Right lung (tissue), 10 donors: ENCODE data around the gene CCDC181. TPM values are rescaled to one million over a fixed set of nuclear protein-coding genes. Genes with fewer than 3 reads are reported as not detected.
"Not testable (repeated sequence)": the region's sequence is repeated elsewhere in the genome, so short reads cannot be mapped to it uniquely, and the experiment has no call there.

Experiments
- DNase-seq, 2 donors: peaks; one replicate each; pipeline ENCODE4 v3.0.0-alpha.2; 2013
- long read RNA-seq, 8 donors: transcript quantifications; one replicate each; lab custom pipeline, GENCODE V29; 2026
- polyA plus RNA-seq, 5 donors: library from polyadenylated mRNA; unstranded; fragments of 120-200 nt; gene quantifications; one replicate each; pipeline versions ENCODE4 v1.2.1 to v1.2.3, GENCODE V29; 2013; ENCODE audit warnings: inconsistent platforms in 1 of 5, low replicate concordance in 1 of 5; ENCODE audit not compliant: insufficient read length in 5 of 5, insufficient read depth in 1 of 5

The CCDC181 gene
- polyA plus RNA-seq = 1 to 10 TPM; 4.1 to 5.9 (median 4.4) TPM
- long read RNA-seq, donor 1, partial matches to known transcripts = 0 of 1 reads
- long read RNA-seq, donor 1, other reads (novel, unspliced or antisense) = 0 of 1 reads
- long read RNA-seq, donor 2 = 0 reads
- long read RNA-seq, donor 3 = 0 reads
- long read RNA-seq, donor 4 = 0 reads
- long read RNA-seq, donor 5, partial matches to known transcripts = 0 of 1 reads
- long read RNA-seq, donor 5, other reads (novel, unspliced or antisense) = 0 of 1 reads
- long read RNA-seq, donor 6 = 0 reads
- long read RNA-seq, donor 7 = 0 reads
- long read RNA-seq, donor 8 = 0 reads

- DNase-seq = peak; percentile 55 to 62
Observed at GRCh38 chr1:169427081-169427641, at the start of gene CCDC181. TSS of gene CCDC181 (minus strand) at chr1:169427474. CDS start at chr1:169424927, 2,547 bp downstream.

- DNase-seq = no peak
Observed at GRCh38 chr1:169475806-169476387, 48.6 kb upstream of the CCDC181 start.

- no peak for DNase-seq
Observed at GRCh38 chr1:169474302-169474995, 47.2 kb upstream of the CCDC181 start.

GRCh38 chr1:169473347-169473746 is 46.1 kb upstream of the CCDC181 start:
- DNase-seq = no peak

- no peak for DNase-seq
Observed at GRCh38 chr1:169472738-169473137, 45.5 kb upstream of the CCDC181 start.

- DNase-seq = no peak
Observed at GRCh38 chr1:169468982-169469381, 41.7 kb upstream of the CCDC181 start.

GRCh38 chr1:169466259-169467230 is 39.3 kb upstream of the CCDC181 start:
- DNase-seq = peak in 1 of 2 donors; percentile 33

- no peak for DNase-seq
Observed at GRCh38 chr1:169465281-169465680, 38.0 kb upstream of the CCDC181 start.

- DNase-seq = no peak
Observed at GRCh38 chr1:169462385-169462784, 35.1 kb upstream of the CCDC181 start.

- no peak for DNase-seq
Observed at GRCh38 chr1:169461390-169462000, 34.2 kb upstream of the CCDC181 start.

- no peak for DNase-seq
Observed at GRCh38 chr1:169460191-169460833, 33.0 kb upstream of the CCDC181 start.

- no peak for DNase-seq
Observed at GRCh38 chr1:169457443-169457842, 30.2 kb upstream of the CCDC181 start.

- no peak for DNase-seq
Observed at GRCh38 chr1:169456029-169456428, 28.8 kb upstream of the CCDC181 start.

- DNase-seq = no peak
Observed at GRCh38 chr1:169452921-169453320, 25.6 kb upstream of the CCDC181 start.

GRCh38 chr1:169451218-169451824 is 24.0 kb upstream of the CCDC181 start:
- no peak for DNase-seq

GRCh38 chr1:169443923-169444322 is 16.6 kb upstream of the CCDC181 start:
- DNase-seq = no peak

GRCh38 chr1:169426174-169426705 is 1.0 kb downstream of the CCDC181 start:
- DNase-seq = no peak

- no peak for DNase-seq
Observed at GRCh38 chr1:169421309-169421708, 6.0 kb downstream of the CCDC181 start.

GRCh38 chr1:169414952-169415351 is 12.3 kb downstream of the CCDC181 start:
- DNase-seq = no peak

GRCh38 chr1:169408340-169408739 is 18.9 kb downstream of the CCDC181 start:
- not testable (repeated sequence) for DNase-seq
